AG04450 (cell line): ENCODE data around the gene TGFBR2. TPM values are rescaled to one million over a fixed set of nuclear protein-coding genes. Genes with fewer than 3 reads are reported as not detected.

Experiments
- CTCF ChIA-PET: fragments of 300-600, 350-600 bp; formaldehyde crosslinking; extraction: SDS; loops from one replicate; lab custom pipeline; 2022; ENCODE audit warnings: antibody characterized with exemption, inconsistent platforms; lab: Charles Lee
- POLR2A ChIA-PET: fragments of 350-600 bp; formaldehyde crosslinking; extraction: SDS; loops from one replicate; lab custom pipeline; 2021; ENCODE audit warnings: antibody characterized with exemption, inconsistent platforms; lab: Yijun Ruan, JAX
- DNase-seq: peaks from one replicate; pipeline ENCODE4 v3.0.0-alpha.2; 2011; ENCODE audit warnings: low read depth, low spot score
- H3K27ac ChIP-seq: one replicate; pipeline ENCODE4 v1.5.1; 2012; ENCODE audit warnings: low read depth, low read length, control low read depth
- H3K27me3 ChIP-seq: one replicate; pipeline ENCODE4 v1.6.0; 2012; ENCODE audit warnings: low read length; ENCODE audit not compliant: control insufficient read depth, insufficient read depth
- H3K4me3 ChIP-seq: 2 replicates; pipeline ENCODE4 v1.5.1; 2011; ENCODE audit warnings: mild to moderate bottlenecking, low read depth, low read length, control low read depth
- H3K9me3 ChIP-seq: 2 replicates; pipeline ENCODE4 v1.5.1; 2012; ENCODE audit warnings: low read length; ENCODE audit not compliant: control insufficient read depth, insufficient read depth
- polyA plus RNA-seq: library from polyadenylated mRNA; depleted of rRNA; stranded (reverse); fragments of >200 nt; gene quantifications from 2 replicates; pipeline ENCODE4 v1.2.3, GENCODE V29; 2011
- TF ChIP-seq, protein P1 (sequence below): IDR thresholded peaks from 2 replicates; pipeline ENCODE4 v1.5.1; 2011; ENCODE audit warnings: low read depth, low read length, control low read depth, inconsistent platforms

The TGFBR2 gene
- polyA plus RNA-seq, 1 experiment, result 158 TPM

DNA sequence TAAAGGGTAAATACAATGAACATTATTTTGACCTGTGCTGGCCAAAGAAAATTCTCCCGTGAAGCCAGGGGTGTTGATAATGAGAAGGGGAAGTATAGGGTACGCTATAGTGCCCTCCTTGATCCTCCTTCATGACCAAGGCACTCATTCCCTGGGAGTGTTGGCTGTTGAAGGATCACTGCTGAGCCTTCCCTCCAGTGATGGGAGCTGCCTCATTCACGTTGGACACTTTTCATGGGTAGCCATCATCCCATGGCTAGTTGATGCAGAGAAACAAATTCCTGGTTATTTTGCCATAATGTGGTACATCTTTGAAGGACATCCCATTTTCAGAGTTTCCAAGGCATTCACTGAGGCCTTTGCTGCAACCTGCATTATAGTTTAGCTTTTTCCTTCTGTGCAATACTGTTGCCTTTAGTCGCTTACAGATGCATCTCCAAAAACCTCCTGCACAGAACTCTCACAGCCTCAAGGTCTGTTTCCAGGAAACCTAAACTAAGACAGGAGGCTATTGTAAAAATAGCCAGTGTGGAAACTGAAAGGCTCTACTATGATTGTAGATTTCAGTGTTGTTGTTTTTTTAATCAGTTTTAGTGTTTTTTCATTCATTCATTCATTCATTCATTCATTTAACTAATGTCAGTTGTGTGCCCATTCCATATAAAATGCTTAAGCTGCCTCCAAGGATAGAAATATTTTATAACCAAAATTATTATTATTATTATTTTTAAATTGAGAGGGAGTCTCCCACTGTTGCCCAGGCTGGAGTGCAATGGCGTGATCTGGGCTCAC is 40.8 kb downstream of the TGFBR2 start:
- TF ChIP-seq, protein P1, sequence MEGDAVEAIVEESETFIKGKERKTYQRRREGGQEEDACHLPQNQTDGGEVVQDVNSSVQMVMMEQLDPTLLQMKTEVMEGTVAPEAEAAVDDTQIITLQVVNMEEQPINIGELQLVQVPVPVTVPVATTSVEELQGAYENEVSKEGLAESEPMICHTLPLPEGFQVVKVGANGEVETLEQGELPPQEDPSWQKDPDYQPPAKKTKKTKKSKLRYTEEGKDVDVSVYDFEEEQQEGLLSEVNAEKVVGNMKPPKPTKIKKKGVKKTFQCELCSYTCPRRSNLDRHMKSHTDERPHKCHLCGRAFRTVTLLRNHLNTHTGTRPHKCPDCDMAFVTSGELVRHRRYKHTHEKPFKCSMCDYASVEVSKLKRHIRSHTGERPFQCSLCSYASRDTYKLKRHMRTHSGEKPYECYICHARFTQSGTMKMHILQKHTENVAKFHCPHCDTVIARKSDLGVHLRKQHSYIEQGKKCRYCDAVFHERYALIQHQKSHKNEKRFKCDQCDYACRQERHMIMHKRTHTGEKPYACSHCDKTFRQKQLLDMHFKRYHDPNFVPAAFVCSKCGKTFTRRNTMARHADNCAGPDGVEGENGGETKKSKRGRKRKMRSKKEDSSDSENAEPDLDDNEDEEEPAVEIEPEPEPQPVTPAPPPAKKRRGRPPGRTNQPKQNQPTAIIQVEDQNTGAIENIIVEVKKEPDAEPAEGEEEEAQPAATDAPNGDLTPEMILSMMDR, result no peak
- no peaks in the 10 kb centered on the region for H3K27me3 ChIP-seq
- POLR2A ChIA-PET, result interaction anchor here (0.7 to 1.2 kb wide), 2 partner anchors 24 to 41 kb away, joined by 3 to 4 read pairs; partner anchors contain the start of gene TGFBR2
- no peaks in the 10 kb centered on the region for H3K9me3 ChIP-seq
- no peak for DNase-seq
- H3K27ac ChIP-seq, result no peak overlapping the region
- H3K4me3 ChIP-seq, result no peak overlapping the region
- CTCF ChIA-PET, result no interaction called here

DNA sequence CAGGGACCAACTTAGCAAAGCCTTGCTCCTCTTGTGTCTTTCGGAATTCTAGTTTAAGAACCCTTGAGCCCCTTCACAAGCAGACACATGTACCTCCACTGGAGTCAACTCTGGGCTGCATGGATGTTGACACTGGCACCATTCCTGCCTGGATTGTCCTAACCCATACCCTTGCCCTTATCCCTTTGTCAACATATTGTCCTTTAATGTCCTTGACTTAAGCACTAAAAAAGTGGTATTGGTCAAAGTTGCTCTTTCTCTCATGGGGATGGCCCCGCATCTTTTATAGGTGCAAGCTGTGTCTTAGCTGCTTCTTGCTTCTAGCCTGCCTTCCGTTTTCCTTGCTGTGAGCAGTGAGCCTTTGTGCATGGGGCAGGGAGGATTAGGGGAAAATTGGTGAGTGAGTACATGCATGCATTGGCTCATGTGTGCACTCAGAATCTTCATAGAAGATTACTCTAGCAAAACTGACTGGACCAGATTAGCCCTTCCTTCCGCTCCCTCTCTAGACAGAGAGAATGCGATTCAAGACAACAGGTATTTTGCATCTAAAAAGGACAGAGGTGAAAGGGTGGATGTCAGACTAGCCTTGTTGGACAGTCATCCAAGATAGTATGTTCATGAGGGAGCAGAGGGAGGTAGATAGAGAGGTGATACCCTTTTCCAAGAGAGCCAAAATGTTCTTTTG is 42.4 kb downstream of the TGFBR2 start:
- DNase-seq, result no peak
- CTCF ChIA-PET, result no interaction called here
- Histone ChIP-seq H3K27ac (peak overlapping the region; percentile 71), H3K9me3 (no peaks in the 10 kb centered on the region), H3K4me3 (no peak overlapping the region), H3K27me3 (no peaks in the 10 kb centered on the region)
- POLR2A ChIA-PET, result interaction anchor here (1.0 to 1.8 kb wide), 4 partner anchors 10 to 71 kb away, joined by 3 to 13 read pairs (median 12); partner anchors contain the start of gene TGFBR2
- TF ChIP-seq, protein P1, result no peak

DNA sequence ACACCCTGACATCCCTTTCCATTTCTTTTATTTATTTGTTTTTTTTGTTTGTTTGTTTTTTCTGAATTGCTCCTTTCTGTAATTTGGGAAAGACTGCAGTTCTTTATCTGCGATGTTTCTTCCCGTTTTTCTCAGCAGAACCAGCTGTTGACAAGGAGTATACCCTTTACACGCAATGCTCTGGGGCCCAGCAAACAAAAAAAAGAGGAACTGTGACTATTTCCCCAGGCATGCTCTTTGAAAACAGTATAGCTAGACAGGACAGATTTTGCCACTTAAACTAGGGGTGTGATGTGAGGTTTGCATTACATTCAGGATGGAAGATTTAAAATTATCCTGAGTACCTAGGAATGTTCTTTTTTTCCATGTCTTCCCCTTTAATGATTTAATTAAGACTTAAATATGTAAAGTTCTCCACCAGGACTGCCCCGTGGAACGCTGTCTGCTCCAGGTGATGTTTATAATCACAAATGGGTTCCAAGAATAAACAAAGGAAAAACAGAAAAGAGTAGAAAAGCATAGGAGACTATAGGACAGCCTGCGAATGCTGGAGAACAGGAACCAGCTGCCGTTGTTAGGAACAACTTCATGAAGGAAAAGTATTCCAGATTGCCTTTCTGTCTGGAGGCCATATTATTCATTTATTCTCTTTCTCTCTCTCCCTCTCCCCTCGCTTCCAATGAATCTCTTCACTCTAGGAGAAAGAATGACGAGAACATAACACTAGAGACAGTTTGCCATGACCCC is 43.3 kb downstream of the TGFBR2 start:
- POLR2A ChIA-PET, result interaction anchor here (0.7 to 1.8 kb wide), 6 partner anchors 9 to 106 kb away, joined by 3 to 13 read pairs (median 7); partner anchors contain the start of gene TGFBR2
- H3K4me3 ChIP-seq, result no peak overlapping the region
- DNase-seq, result peak; percentile 72
- no peaks in the 10 kb centered on the region for H3K27me3 ChIP-seq
- TF ChIP-seq, protein P1, result no peak
- H3K27ac ChIP-seq, result peak overlapping the region; percentile 71
- CTCF ChIA-PET, result interaction anchor here (1.2 to 1.5 kb wide), 2 partner anchors 9 to 44 kb away, joined by 4 to 6 read pairs; partner anchors contain the start of gene TGFBR2
- no peaks in the 10 kb centered on the region for H3K9me3 ChIP-seq

DNA sequence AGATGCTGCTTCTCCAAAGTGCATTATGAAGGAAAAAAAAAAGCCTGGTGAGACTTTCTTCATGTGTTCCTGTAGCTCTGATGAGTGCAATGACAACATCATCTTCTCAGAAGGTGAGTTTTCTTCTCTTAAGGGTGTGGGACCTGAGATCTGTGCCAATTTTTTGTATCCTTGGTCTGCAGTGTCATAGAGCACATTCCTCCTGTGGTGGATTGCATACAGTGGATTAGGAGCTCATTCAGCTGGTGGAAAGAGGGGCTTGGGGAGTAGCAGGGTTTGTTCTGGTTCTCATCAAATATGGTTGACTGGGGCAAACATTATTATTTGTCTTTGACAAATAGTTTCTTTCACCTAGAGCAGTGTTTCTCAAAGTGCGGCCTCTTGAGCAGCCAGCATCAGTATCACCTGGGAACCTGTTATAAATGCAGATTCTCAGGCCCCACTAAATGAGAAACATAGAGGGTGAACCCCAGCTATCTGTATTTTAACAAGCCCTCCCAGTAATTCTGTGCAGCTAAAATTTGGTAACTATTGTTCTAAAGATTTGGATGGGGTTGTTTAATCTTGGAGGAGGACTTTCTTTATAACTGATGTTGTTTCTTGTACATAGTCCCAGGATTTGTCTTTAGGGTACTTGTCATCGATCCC is 44.1 kb downstream of the TGFBR2 start:
- Histone ChIP-seq H3K27ac (peak overlapping the region; percentile 71), H3K4me3 (no peak overlapping the region), H3K27me3 (no peaks in the 10 kb centered on the region), H3K9me3 (no peaks in the 10 kb centered on the region)
- TF ChIP-seq, protein P1, result no peak
- DNase-seq, result no peak
- ChIA-PET CTCF (interaction anchor here (1.2 to 1.5 kb wide), 2 partner anchors 8 to 44 kb away, joined by 4 to 6 read pairs; partner anchors contain the start of gene TGFBR2), POLR2A (interaction anchor here (0.7 to 1.8 kb wide), 4 partner anchors 8 to 106 kb away, joined by 3 to 13 read pairs (median 12); partner anchors contain the start of gene TGFBR2)
